Stimulated activated CD8-positive, alpha-beta memory T cell treated with anti-CD3 and anti-CD28 coated beads, Interleukin-12 subunit alpha, Interleukin-12 subunit beta, amount 100 ng/mL, for 24 hours (primary cell): ENCODE data around the gene ENTR1.

Source experiments
- DNase-seq: peaks from one replicate; pipeline ENCODE4 v3.0.0-alpha.2; 2020; ENCODE audit errors: extremely low read depth

ENTR1 gene

GRCh38 chr9:136362450-136362784, 48.0 kb downstream of the ENTR1 start:
- no peak for DNase-seq

GRCh38 chr9:136361754-136362449, 48.5 kb downstream of the ENTR1 start:
- DNase-seq: no peak

GRCh38 chr9:136361047-136361753, 49.2 kb downstream of the ENTR1 start:
- DNase-seq: no peak

- no peak for DNase-seq
These were observed 50.4 kb downstream of the ENTR1 start for GRCh38 chr9:136359774-136360718.

- DNase-seq: no peak
These were observed 51.5 kb downstream of the ENTR1 start for GRCh38 chr9:136358888-136359287.

- no peak for DNase-seq
These were observed 52.4 kb downstream of the ENTR1 start for GRCh38 chr9:136358016-136358415.

GRCh38 chr9:136357202-136357725, 53.1 kb downstream of the ENTR1 start:
- no peak for DNase-seq

- DNase-seq: no peak
These were observed 54.5 kb downstream of the ENTR1 start for GRCh38 chr9:136355616-136356557.

- DNase-seq: no peak
These were observed 55.8 kb downstream of the ENTR1 start for GRCh38 chr9:136354592-136355085.

- no peak for DNase-seq
These were observed 56.5 kb downstream of the ENTR1 start for GRCh38 chr9:136353757-136354488.

GRCh38 chr9:136353088-136353487, 57.3 kb downstream of the ENTR1 start:
- no peak for DNase-seq

- DNase-seq: no peak
These were observed 57.7 kb downstream of the ENTR1 start for GRCh38 chr9:136352682-136353081.
